ENCODE data around the gene USP17L29.
"Not testable (repeated sequence)": the region's sequence is repeated elsewhere in the genome, so short reads cannot be mapped to it uniquely, and the experiment has no call there.

USP17L29 gene

GRCh38 chr4:9353338-9353737, at the start of gene USP17L29:
Gene USP17L29 (plus strand): TSS chr4:9353638. CDS start chr4:9353638, 0 bp downstream.
- not testable (repeated sequence) for ATAC-seq (replicated peaks; ENCODE audit: extremely low read depth, poor library complexity, severe bottlenecking); H3K4me1 Mint-ChIP-seq; H3K36me3 Mint-ChIP-seq (ENCODE audit: insufficient read depth); DNase-seq (ENCODE audit: low spot score in 2 of 2); H3K27ac Mint-ChIP-seq (ENCODE audit: low read depth); H3K4me3 Mint-ChIP-seq; H3K9me3 Mint-ChIP-seq; H3K27me3 Mint-ChIP-seq

DNA sequence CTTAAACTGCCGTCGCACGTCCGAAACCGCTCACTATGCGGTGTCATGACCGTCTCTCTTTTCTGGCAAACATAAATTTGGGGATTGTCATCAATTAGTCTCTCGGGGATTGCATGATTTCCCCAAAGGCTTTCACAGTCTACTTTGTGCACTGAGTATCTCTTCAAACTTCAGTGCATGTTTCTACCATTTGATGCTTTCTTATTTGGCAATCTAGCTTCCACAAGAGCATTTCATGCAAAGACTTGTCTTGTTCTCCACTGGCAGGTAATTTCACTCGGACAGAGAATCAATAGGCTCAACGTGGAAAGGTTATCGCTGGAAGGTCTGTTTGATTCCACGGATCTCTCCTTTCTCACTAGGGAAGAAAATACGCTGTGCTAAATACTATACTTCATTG, 29.2 kb upstream of the USP17L29 start:
- not testable (repeated sequence) for H3K9me3 Mint-ChIP-seq; DNase-seq (ENCODE audit: low spot score in 2 of 2); H3K36me3 Mint-ChIP-seq (ENCODE audit: insufficient read depth); H3K4me3 Mint-ChIP-seq; H3K27ac Mint-ChIP-seq (ENCODE audit: low read depth); H3K4me1 Mint-ChIP-seq; H3K27me3 Mint-ChIP-seq; ATAC-seq (replicated peaks; ENCODE audit: extremely low read depth, poor library complexity, severe bottlenecking)

DNA sequence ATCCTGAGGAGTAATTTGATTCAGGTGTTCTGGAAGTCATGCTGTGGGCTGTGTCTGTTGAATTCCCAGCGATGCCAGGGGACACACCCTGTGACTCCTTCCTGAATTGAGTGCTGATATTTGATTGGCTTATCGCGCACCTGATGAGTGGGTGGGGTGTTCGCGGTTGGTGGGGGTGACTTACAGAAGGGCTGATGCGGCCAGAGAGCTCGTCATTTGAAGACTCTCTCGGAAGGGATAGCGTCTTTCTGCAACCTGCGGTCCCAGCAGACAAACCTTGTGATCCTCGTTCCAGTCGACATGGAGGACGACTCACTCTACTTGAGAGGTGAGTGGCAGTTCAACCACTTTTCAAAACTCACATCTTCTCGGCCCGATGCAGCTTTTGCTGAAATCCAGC, 28.6 kb upstream of the USP17L29 start, which contains the start of gene USP17L24:
Gene USP17L24, plus strand, starts transcription at position 301 of the 400 bp plus-strand sequence. Its CDS starts 0 bp downstream, at position 301.
- not testable (repeated sequence) for H3K4me3 Mint-ChIP-seq; H3K4me1 Mint-ChIP-seq; H3K36me3 Mint-ChIP-seq (ENCODE audit: insufficient read depth); ATAC-seq (replicated peaks; ENCODE audit: extremely low read depth, poor library complexity, severe bottlenecking); H3K27me3 Mint-ChIP-seq; DNase-seq (ENCODE audit: low spot score in 2 of 2); H3K27ac Mint-ChIP-seq (ENCODE audit: low read depth); H3K9me3 Mint-ChIP-seq

DNA sequence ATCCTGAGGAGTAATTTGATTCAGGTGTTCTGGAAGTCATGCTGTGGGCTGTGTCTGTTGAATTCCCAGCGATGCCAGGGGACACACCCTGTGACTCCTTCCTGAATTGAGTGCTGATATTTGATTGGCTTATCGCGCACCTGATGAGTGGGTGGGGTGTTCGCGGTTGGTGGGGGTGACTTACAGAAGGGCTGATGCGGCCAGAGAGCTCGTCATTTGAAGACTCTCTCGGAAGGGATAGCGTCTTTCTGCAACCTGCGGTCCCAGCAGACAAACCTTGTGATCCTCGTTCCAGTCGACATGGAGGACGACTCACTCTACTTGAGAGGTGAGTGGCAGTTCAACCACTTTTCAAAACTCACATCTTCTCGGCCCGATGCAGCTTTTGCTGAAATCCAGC, 23.8 kb upstream of the USP17L29 start, which contains the start of gene USP17L25:
Gene USP17L25, plus strand, starts transcription at position 301 of the 400 bp plus-strand sequence. Its CDS starts 0 bp downstream, at position 301.
- H3K27me3 Mint-ChIP-seq; H3K9me3 Mint-ChIP-seq; DNase-seq (ENCODE audit: low spot score in 2 of 2); H3K4me3 Mint-ChIP-seq; ATAC-seq (replicated peaks; ENCODE audit: extremely low read depth, poor library complexity, severe bottlenecking); H3K27ac Mint-ChIP-seq (ENCODE audit: low read depth); H3K4me1 Mint-ChIP-seq; H3K36me3 Mint-ChIP-seq (ENCODE audit: insufficient read depth): not testable (repeated sequence)

- H3K4me1 Mint-ChIP-seq; H3K4me3 Mint-ChIP-seq; H3K27ac Mint-ChIP-seq (ENCODE audit: low read depth); H3K9me3 Mint-ChIP-seq; ATAC-seq (replicated peaks; ENCODE audit: extremely low read depth, poor library complexity, severe bottlenecking); H3K27me3 Mint-ChIP-seq; DNase-seq (ENCODE audit: low spot score in 2 of 2); H3K36me3 Mint-ChIP-seq (ENCODE audit: insufficient read depth): not testable (repeated sequence)
Measured at GRCh38 chr4:9334358-9334757, 19.1 kb upstream of the USP17L29 start, which contains the start of gene USP17L26. Gene USP17L26 (plus strand): TSS chr4:9334658. CDS start chr4:9334658, 0 bp downstream.

DNA sequence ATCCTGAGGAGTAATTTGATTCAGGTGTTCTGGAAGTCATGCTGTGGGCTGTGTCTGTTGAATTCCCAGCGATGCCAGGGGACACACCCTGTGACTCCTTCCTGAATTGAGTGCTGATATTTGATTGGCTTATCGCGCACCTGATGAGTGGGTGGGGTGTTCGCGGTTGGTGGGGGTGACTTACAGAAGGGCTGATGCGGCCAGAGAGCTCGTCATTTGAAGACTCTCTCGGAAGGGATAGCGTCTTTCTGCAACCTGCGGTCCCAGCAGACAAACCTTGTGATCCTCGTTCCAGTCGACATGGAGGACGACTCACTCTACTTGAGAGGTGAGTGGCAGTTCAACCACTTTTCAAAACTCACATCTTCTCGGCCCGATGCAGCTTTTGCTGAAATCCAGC, 14.3 kb upstream of the USP17L29 start, which contains the start of gene USP17L5:
Gene USP17L5, plus strand, starts transcription at position 301 of the 400 bp plus-strand sequence. Its CDS starts 0 bp downstream, at position 301.
- H3K4me3 Mint-ChIP-seq; ATAC-seq (replicated peaks; ENCODE audit: extremely low read depth, poor library complexity, severe bottlenecking); H3K4me1 Mint-ChIP-seq: not testable (repeated sequence)

GRCh38 chr4:9343848-9344247, 9.6 kb upstream of the USP17L29 start, which contains the start of gene USP17L27:
Gene USP17L27 (plus strand): TSS chr4:9344148. CDS start chr4:9344148, 0 bp downstream.
- not testable (repeated sequence) for ATAC-seq (replicated peaks; ENCODE audit: extremely low read depth, poor library complexity, severe bottlenecking); DNase-seq (ENCODE audit: low spot score in 2 of 2); H3K36me3 Mint-ChIP-seq (ENCODE audit: insufficient read depth); H3K27me3 Mint-ChIP-seq; H3K4me1 Mint-ChIP-seq; H3K9me3 Mint-ChIP-seq; H3K27ac Mint-ChIP-seq (ENCODE audit: low read depth); H3K4me3 Mint-ChIP-seq

More for the DNA sequence above, 14.3 kb upstream of the USP17L29 start, which contains the start of gene USP17L5:
- not testable (repeated sequence) for DNase-seq (ENCODE audit: low spot score in 2 of 2); H3K36me3 Mint-ChIP-seq (ENCODE audit: insufficient read depth); H3K27me3 Mint-ChIP-seq; H3K9me3 Mint-ChIP-seq; H3K27ac Mint-ChIP-seq (ENCODE audit: low read depth)

DNA sequence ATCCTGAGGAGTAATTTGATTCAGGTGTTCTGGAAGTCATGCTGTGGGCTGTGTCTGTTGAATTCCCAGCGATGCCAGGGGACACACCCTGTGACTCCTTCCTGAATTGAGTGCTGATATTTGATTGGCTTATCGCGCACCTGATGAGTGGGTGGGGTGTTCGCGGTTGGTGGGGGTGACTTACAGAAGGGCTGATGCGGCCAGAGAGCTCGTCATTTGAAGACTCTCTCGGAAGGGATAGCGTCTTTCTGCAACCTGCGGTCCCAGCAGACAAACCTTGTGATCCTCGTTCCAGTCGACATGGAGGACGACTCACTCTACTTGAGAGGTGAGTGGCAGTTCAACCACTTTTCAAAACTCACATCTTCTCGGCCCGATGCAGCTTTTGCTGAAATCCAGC, 4.8 kb upstream of the USP17L29 start, which contains the start of gene USP17L28:
Gene USP17L28, plus strand, starts transcription at position 301 of the 400 bp plus-strand sequence. Its CDS starts 0 bp downstream, at position 301.
- H3K27me3 Mint-ChIP-seq; H3K36me3 Mint-ChIP-seq (ENCODE audit: insufficient read depth); ATAC-seq (replicated peaks; ENCODE audit: extremely low read depth, poor library complexity, severe bottlenecking): not testable (repeated sequence)

GRCh38 chr4:9350866-9351265, 2.6 kb upstream of the USP17L29 start:
- H3K9me3 Mint-ChIP-seq; H3K4me1 Mint-ChIP-seq; H3K36me3 Mint-ChIP-seq (ENCODE audit: insufficient read depth); ATAC-seq (replicated peaks; ENCODE audit: extremely low read depth, poor library complexity, severe bottlenecking); H3K27me3 Mint-ChIP-seq; H3K27ac Mint-ChIP-seq (ENCODE audit: low read depth); H3K4me3 Mint-ChIP-seq: not testable (repeated sequence)
- peak in 1 of 2 donors; percentile 32 for DNase-seq (ENCODE audit: low spot score in 2 of 2)

More for the DNA sequence above, 4.8 kb upstream of the USP17L29 start, which contains the start of gene USP17L28:
- not testable (repeated sequence) for DNase-seq (ENCODE audit: low spot score in 2 of 2); H3K4me3 Mint-ChIP-seq; H3K27ac Mint-ChIP-seq (ENCODE audit: low read depth); H3K4me1 Mint-ChIP-seq; H3K9me3 Mint-ChIP-seq

DNA sequence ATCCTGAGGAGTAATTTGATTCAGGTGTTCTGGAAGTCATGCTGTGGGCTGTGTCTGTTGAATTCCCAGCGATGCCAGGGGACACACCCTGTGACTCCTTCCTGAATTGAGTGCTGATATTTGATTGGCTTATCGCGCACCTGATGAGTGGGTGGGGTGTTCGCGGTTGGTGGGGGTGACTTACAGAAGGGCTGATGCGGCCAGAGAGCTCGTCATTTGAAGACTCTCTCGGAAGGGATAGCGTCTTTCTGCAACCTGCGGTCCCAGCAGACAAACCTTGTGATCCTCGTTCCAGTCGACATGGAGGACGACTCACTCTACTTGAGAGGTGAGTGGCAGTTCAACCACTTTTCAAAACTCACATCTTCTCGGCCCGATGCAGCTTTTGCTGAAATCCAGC, 9.4 kb downstream of the USP17L29 start, which contains the start of gene USP17L30:
Gene USP17L30, plus strand, starts transcription at position 301 of the 400 bp plus-strand sequence. Its CDS starts 0 bp downstream, at position 301.
- not testable (repeated sequence) for H3K4me3 Mint-ChIP-seq; H3K27me3 Mint-ChIP-seq; H3K36me3 Mint-ChIP-seq (ENCODE audit: insufficient read depth)

GRCh38 chr4:9379881-9380280, 26.4 kb downstream of the USP17L29 start:
- not testable (repeated sequence) for H3K4me3 Mint-ChIP-seq; DNase-seq (ENCODE audit: low spot score in 2 of 2); H3K27ac Mint-ChIP-seq (ENCODE audit: low read depth); H3K27me3 Mint-ChIP-seq; H3K9me3 Mint-ChIP-seq; H3K36me3 Mint-ChIP-seq (ENCODE audit: insufficient read depth); ATAC-seq (replicated peaks; ENCODE audit: extremely low read depth, poor library complexity, severe bottlenecking); H3K4me1 Mint-ChIP-seq

More for the DNA sequence above, 9.4 kb downstream of the USP17L29 start, which contains the start of gene USP17L30:
- ATAC-seq (replicated peaks; ENCODE audit: extremely low read depth, poor library complexity, severe bottlenecking); H3K9me3 Mint-ChIP-seq; DNase-seq (ENCODE audit: low spot score in 2 of 2); H3K4me1 Mint-ChIP-seq; H3K27ac Mint-ChIP-seq (ENCODE audit: low read depth): not testable (repeated sequence)

GRCh38 chr4:9381012-9381534, 27.6 kb downstream of the USP17L29 start:
- not testable (repeated sequence) for H3K36me3 Mint-ChIP-seq (ENCODE audit: insufficient read depth); ATAC-seq (replicated peaks; ENCODE audit: extremely low read depth, poor library complexity, severe bottlenecking); H3K4me1 Mint-ChIP-seq; H3K9me3 Mint-ChIP-seq; H3K4me3 Mint-ChIP-seq; DNase-seq (ENCODE audit: low spot score in 2 of 2); H3K27me3 Mint-ChIP-seq; H3K27ac Mint-ChIP-seq (ENCODE audit: low read depth)

GRCh38 chr4:9384126-9384525, 30.7 kb downstream of the USP17L29 start:
- DNase-seq (ENCODE audit: low spot score in 2 of 2): no peak
- no peaks in the 10 kb centered on the region for H3K36me3 Mint-ChIP-seq (ENCODE audit: insufficient read depth)
- no peak overlapping the region for H3K27ac Mint-ChIP-seq (ENCODE audit: low read depth)
- ATAC-seq (replicated peaks; ENCODE audit: extremely low read depth, poor library complexity, severe bottlenecking): no peak
- H3K27me3 Mint-ChIP-seq: peaks cover 9% of the 10 kb centered on the region
- H3K4me3 Mint-ChIP-seq: no peak overlapping the region
- H3K4me1 Mint-ChIP-seq: no peaks in the 10 kb centered on the region
- no peaks in the 10 kb centered on the region for H3K9me3 Mint-ChIP-seq
